D721Med (cell line): ENCODE data around the gene CCSAP.
"Not testable (repeated sequence)": the region's sequence is repeated elsewhere in the genome, so short reads cannot be mapped to it uniquely, and the experiment has no call there.

ENCODE experiments used
- DNase-seq: peaks from one replicate; pipeline ENCODE4 v3.0.0; 2011; ENCODE audit warnings: low spot score; ENCODE audit not compliant: insufficient read length
- FAIRE-seq: peaks from 2 replicates; lab custom pipeline; 2011; peaks lifted over from hg19 to GRCh38; lab: Jason Lieb, UNC
- TF ChIP-seq, protein P1 (sequence below): IDR thresholded peaks from 2 replicates; pipeline ENCODE4 v1.5.1; 2012; ENCODE audit warnings: mild to moderate bottlenecking, control low read depth; ENCODE audit not compliant: insufficient read depth; ENCODE audit errors: missing control alignments

The CCSAP gene

GRCh38 chr1:229293528-229294204 lies 49.2 kb downstream of the CCSAP start:
- TF ChIP-seq, protein P1, sequence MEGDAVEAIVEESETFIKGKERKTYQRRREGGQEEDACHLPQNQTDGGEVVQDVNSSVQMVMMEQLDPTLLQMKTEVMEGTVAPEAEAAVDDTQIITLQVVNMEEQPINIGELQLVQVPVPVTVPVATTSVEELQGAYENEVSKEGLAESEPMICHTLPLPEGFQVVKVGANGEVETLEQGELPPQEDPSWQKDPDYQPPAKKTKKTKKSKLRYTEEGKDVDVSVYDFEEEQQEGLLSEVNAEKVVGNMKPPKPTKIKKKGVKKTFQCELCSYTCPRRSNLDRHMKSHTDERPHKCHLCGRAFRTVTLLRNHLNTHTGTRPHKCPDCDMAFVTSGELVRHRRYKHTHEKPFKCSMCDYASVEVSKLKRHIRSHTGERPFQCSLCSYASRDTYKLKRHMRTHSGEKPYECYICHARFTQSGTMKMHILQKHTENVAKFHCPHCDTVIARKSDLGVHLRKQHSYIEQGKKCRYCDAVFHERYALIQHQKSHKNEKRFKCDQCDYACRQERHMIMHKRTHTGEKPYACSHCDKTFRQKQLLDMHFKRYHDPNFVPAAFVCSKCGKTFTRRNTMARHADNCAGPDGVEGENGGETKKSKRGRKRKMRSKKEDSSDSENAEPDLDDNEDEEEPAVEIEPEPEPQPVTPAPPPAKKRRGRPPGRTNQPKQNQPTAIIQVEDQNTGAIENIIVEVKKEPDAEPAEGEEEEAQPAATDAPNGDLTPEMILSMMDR, result no peak
- DNase-seq, result no peak
- no peak for FAIRE-seq

DNA sequence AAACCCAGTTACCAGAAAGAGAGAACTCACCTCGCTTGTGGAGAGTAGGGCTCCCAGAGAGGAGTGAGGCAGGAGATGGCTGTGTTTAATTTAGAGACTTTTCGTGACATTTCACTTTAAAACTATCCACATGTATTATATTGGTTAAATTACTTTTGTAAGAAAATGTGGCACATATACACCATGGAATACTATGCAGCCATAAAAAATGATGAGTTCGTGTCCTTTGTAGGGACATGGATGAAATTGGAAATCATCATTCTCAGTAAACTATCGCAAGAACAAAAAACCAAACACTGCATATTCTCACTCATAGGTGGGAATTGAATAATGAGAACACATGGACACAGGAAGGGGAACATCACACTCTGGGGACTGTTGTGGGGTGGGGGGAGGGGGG lies 51.2 kb downstream of the CCSAP start:
- DNase-seq, FAIRE-seq: not testable (repeated sequence)

- FAIRE-seq, result no peak
- TF ChIP-seq, protein P1, result no peak
Observed at GRCh38 chr1:229288516-229288915, 54.3 kb downstream of the CCSAP start.

DNA sequence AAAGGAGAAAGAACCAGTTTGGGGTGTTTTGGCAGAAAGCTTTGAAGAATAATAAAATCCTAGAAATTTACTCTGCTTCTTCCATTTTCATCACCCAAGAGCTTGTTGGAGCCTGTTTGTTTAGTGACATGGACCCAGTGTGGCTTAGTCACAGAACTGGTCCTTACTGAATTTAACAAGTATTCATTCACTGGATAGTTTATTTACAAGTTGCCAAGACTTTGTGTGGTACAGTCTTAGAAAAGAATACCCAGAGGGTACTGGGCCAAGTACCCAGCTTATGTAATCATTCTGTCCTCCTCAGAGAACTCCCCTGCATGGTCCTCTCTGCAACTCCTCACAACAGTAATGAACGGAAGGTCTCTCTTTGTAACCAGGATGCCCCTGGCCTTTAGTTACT lies 55.6 kb downstream of the CCSAP start:
- TF ChIP-seq, protein P1, result no peak
- no peak for DNase-seq
- no peak for FAIRE-seq

More at GRCh38 chr1:229288516-229288915, 54.3 kb downstream of the CCSAP start:
- DNase-seq, result no peak

DNA sequence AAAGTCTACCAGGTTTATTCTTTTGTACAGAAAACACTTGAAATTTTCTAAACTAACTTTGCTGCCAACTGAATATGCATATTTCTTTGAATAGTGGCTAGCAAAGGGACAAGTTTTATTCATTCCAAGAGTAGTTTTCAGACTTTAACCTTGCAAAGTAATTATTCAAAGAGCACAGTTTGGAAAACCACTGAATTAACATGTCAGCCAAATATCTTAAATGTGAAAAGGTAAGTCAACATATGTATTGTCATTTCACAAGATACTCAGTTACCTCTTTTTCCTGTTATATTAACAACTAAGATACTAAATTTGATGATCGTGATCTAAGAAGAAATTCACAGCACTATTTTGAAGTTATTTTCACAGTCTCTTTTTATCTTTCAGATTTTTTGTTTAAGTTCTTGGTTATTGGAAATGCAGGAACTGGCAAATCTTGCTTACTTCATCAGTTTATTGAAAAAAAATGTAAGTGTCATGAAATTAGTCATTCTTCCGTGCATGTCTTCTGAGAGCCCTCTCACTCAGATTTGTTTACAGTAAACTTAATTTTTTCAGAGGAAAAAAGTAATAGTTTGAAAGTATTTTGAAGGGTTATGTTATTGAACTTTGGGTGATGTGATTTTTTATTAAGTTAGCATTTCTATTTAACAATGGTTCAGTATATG lies 56.6 kb downstream of the CCSAP start:
- TF ChIP-seq, protein P1, result no peak
- FAIRE-seq (peak; percentile 75), DNase-seq (no peak)

DNA sequence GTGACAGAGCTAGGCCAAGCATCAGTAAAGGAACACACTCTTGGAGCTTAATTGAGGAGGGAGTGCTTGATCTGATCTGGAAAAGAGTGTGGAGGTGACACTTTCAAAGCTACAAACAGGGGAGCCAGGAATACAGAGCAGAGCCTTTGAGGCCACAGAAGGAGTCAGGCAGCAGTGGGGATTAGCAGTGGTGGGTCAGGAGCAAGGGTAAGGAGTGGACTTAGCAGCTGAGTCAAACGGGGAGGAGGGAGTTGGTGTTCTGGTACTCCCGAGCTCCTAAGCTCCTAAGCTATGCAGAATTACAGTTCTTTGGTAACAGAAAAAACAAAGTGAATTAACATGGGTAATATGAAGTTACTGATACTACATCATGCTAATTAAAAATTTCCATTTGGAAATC lies 57.4 kb downstream of the CCSAP start:
- DNase-seq (no peak), FAIRE-seq (no peak)
- TF ChIP-seq, protein P1, result no peak

DNA sequence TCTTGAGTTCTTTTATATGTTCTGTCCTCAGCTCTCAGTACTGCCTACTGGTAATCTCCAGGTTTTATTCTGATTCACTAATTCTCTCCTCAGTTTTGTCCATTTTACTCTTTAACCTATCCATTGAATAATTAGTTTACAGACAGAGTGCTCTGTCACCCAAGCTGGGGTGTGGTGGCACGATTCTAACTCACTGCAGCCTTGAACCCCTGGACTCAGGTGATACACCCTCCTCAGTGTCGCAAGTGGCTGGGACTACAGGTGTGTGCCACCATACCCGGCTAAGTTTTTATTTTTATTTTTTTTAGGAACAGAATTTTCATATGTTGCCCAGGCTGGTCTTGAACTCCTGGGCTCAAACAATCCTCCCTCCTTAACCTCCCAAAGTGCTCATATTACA lies 58.0 kb downstream of the CCSAP start:
- DNase-seq (no peak), FAIRE-seq (no peak)
- TF ChIP-seq, protein P1, result no peak
